NCI-H146 treated with DMSO at 0.1 percent for 48 hours (cell line): ENCODE data around the gene NTN3.
"Not testable (repeated sequence)": the region's sequence is repeated elsewhere in the genome, so short reads cannot be mapped to it uniquely, and the experiment has no call there.

Experiments used
- DNase-seq: peaks from one replicate; lab custom pipeline; 2025; ENCODE audit not compliant: unreplicated experiment; lab: John Stamatoyannopoulos, UW

NTN3 gene

DNA sequence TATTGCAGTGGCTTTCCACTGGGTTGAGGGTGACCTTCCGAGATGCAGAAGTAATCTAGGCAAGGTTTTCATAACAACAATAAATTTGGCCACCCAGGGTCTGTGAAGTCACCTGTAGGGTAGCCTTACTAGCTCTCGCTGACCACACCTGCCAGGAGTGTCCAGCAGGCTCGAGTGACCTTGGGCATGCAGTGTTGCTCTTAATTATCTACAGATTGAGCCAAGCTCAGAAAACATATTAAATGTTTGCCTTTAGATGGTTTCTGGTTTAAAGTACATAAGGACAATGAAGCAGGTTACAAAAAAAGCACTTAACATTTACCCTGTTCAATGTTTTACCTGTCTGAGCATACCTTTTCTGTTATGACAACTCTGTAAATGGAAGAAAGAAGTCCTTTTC is 5.6 kb downstream of the NTN3 start:
- no peak for DNase-seq

DNA sequence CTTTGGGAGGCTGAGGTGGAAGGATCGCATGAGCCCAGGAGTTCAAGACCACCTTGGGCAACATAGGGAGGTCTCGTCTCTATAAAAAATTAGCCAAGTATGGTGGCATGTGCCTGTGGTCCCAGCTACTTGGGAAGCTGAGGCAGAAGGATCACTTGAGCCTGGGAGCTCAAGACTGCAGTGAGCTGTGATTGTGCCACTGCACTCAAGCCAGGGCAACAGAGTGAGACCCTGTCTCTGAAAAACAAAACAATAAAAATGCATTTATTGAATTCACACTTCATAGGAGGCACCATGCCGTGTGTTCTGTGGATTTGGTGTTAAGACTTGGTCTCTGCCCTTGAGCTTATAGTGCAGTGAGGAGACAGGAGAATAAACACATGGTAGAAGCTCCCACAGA is 6.2 kb downstream of the NTN3 start:
- no peak for DNase-seq

DNA sequence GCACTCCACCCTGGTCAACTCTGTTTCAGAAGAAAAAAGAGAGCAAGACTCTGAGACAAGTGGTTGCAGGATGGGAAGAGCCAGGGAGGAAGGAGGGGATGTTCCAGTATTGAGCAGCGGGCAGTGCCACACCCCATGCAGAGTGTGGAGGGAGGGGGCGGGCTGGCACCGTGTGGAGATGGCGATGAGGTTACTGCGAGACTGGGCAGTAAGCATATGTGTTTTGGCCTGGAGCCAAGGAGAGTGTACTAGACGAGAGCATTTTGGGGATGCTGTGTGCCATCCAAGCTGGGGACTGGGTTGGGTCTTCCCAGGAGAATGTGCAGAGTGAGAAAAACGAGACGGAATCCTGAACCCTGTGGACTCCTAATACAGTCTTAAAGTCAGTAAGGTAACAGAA is 7.2 kb downstream of the NTN3 start:
- no peak for DNase-seq

DNA sequence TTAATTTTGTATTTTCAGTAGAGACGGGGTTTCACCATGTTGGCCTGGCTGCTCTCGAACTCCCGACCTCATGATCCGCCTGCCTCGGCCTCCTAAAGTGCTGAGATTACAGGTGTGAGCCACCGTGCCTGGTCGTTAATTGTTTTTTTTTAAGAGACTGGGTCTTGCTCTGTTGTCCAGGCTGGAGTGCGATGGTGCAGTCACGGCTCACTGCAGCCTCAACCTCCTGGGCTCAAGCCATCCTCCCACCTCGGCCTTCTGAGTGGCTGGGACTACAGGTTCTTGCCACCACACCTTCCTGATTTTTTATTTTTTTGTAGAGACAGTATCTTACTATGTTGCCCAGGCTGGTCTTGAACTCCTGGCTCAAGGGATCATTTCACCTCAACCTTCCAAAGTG is 8.9 kb downstream of the NTN3 start:
- DNase-seq, result not testable (repeated sequence)

DNA sequence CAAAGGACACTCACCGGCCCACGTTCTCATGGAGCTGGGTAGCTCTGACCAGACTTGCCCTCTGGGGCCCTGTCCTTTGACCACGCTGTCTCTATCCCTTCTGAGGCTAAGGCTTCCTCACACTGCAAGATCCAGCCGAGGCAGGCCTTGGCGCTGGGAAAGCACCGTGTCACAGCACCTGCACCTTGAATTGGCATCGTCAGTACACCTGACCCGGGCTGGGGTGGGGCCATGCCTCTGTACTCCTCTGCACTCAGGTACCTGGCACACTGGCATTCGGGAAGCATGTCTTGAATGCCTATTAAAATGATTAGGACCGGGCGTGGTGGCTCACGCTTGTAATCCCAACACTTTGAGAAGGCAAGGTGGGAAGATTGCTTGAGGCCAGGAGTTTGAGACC is 9.9 kb downstream of the NTN3 start:
- no peak for DNase-seq

DNA sequence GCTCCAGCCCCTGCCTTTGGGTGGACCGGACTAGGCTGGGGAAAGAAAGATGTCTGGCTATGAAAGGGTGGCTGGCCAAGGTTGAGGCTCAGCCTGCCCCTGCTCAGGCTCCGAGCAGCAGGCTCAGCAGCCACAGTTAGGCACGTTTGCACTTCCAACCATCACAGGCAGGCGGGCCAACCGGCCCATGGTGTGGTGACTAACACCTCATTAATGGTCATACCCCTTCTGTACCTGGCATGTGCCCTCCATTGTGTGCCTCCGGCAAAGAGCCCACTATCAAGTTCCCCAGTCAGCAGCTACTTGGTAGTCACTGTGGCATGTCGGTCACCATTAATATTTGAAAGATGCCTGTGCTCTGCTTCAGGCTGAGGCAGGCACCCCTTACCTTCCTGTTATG is 10.6 kb downstream of the NTN3 start:
- no peak for DNase-seq

DNA sequence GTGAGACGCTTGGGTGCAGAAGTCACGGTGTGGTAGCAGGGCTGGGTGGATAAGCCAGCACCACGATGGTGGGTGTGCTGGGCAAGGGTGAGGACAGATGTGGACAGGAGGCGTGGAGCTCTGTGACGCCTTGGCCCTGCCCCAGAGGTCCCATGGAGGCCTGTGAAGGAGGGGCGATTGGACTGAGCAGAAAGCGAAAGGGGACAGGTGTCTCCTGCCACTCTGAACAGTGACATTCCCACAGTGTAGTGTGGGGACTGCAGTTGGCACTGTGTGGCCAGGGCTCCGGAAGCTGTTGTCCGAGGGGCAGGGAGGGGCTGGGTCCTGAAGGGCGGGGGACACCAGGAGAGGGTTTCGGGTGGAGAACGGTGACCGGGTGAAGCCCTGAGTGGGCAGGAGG is 11.2 kb downstream of the NTN3 start:
- DNase-seq, result no peak

DNA sequence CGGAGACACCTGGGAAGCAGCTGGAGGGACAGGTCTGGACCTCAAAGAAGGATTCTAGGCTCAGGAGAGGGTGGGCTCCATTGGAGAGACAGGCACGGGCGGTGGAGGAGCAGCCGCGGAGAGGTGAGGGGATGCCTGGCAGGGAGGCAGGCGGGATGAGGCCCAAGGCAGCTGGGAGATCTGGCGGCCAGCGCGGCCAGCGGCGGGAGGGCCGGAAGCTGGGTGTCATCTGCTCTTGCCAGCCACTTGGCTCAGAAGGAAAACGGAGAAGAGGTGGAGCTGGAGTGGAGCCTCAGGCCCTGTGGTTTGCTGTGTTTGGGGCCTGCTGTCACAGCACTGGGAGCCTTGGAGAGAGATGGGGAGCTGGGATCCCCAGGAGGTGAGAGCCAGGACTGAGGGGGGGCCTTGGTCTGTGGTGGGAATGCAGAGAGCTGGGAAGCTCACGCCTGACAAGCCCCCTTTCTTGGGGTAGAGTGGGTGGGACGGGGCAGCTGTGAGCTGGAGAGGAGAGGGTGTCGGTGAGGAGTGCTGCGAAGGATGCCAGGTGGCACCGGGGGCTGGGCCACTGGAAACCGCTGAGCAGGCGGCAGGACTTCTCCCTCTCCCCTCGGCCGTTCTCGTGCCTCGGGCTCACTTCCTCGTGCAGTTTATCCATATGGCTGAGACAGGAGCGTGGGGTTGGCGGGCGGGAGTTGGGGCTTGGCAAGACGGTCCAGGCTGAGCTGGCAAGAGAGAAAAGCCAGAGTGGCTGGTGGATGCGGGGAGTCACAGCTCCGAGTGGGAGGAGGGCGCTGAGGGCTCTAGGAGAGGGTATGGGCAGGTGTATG is 11.8 kb downstream of the NTN3 start:
- DNase-seq, result no peak

DNA sequence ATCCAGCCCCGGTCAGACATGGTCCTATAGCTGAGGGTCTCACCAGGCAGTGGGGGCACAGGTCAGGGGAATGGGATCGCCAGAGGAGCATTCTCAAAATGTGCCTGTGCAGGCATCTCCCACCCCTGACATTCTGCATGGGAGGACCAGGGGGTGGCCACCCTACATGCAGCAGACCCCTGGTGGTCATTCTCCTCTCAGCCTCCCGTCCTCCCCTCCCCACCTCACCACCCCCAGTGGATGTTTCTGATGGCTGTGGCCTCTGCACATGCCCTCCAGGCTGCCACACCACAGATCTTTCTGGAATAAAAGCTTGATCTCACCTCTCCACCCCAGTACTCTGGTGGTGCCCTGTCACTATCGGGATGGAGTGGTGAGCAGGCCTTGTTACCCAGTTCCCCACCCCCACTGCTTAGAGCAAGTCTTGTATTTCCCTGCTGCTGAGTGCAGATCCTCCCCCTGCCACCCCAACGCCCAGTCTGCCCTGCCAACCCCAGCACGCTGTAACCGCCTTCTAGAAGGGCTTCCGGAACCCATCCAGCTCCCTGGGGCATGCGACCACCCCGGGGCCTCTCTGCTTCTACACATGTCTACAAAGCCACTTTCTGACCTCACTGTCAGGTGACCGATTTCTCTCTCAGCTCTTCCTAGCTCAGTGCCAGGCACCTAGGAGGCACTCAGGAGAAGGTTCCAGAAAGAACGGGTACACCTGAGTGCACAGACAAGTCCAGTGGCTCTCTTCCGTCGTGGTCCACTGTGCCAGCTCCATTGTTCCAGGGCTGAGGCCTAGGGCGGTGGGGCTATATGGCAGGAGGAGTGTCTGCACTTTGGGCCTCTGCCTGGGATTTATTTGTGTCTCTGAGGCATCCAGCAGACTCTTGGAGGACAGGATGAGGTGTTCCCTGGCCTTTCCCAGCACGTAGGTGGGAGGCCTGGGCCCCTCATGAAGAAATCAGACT is 13.1 kb downstream of the NTN3 start:
- DNase-seq, result no peak

DNA sequence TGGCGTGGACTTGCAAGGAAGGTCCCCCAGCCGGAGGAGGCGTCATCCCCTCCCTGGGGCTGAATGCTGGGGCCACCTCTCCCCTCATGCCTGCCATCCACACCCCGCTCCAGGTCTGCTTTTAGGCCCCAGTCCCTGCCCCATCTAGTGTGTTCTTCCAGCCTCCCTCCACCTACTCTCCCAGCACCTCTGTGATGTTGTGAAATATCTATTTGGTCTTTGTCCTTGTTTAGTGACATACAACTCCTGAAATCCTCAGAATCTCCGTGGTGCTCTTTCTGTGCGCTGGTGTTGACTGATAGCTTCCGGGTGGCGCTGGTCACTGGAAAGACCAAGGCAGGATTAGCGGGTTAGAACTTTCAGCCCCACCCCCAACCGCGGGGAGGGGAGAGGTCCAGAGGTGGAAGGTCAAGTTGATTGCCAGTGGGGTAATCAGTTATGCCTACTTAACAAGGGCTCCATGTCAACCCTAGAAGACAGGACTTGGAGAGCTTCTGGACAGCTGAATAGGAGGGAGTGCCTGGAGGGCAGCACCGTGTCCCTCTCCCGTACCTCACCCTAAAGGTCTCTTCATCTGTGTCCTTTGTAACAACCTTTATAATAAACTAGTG is 13.9 kb downstream of the NTN3 start:
- no peak for DNase-seq

DNA sequence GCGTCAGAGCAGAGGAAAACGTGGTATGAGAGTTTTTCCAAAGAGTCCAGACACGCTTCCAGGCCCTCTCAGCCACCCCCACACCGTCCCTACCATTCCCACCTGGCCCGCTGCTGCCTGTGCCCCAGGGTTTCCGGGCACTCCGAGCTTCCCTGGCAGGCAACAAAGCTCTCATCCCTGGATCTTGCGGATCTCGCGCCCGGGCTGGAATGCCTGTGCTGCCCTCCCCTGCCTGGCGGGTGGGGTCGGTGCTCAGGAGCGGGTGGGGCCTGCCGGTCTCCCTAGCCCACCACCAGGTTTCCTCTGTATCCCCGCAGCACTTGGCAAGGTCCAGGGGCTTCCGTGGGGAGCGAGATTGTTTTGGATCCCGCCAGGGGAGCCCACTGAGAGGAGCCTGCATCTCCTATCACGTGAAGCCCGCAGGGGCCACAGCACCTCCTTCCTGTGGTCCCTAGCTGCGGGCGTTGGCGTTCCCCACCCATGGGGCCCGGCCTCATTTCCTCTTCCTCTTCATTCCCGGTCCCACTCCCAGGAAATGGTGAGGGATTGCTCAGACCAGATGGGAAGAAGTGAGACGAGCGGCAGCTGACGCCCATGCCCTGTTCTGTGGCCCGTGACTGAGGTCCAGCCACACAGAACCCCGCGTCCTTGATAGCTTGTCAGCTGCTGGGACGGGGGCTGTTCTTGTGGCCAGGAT is 14.9 kb downstream of the NTN3 start:
- no peak for DNase-seq

DNA sequence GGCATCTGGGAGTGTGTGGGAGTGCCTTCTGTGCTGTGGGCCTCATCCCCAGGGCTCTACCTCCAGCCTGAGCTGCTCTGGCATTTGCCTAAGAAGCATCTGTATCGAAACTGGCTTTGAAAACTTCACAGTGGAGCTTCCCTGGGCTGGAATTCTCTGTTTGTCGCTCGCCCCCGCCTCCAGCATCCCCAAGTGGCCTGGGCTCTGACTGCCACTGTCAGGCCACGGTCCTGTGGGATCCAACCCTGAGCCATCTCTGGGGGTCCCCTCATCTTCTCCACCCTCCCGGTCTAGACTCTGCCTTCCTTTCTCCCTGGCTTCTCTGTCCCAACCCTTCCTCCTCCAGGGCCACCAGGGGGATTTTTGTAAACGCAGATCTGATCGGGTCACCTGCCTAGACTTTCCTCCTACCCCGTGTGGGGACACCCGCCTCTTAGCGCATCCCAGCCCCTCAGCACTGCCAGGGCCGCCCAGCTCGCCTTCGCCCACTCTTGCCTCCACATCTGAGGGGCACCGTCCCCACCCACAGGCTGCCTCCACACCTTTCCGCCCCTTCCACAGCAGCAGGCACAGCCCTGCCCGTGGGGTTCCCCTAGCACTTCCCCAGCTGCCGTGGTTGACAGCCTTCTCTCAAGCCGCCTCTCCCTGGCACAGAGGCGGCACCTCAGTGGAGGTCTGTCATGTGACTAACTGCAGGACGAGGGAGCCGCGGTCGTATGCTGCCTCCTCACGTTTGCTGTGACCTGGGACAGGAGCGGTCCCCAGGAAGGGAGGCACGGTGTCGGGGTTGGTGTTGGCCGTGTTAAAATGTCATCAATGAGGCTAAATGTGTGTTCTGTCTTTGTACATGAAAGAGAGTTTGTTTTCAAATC is 15.8 kb downstream of the NTN3 start:
- no peak for DNase-seq

DNA sequence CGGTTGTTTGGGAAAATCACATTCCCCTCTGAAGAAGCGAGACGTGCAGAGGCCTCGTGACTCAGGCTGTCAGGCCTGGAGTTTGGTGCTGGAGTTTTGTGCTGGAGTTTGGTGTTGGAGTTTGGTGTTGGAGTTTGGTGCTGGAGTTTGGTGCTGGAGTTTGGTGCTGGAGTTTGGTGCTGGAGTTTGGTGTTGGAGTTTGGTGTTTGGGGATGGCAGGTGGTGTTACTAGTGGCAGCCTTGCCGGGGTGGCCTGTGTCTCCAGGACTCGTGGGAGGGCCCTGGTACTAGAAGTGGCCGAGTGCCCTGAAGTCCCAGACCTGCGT is 16.4 kb downstream of the NTN3 start:
- DNase-seq, result no peak

DNA sequence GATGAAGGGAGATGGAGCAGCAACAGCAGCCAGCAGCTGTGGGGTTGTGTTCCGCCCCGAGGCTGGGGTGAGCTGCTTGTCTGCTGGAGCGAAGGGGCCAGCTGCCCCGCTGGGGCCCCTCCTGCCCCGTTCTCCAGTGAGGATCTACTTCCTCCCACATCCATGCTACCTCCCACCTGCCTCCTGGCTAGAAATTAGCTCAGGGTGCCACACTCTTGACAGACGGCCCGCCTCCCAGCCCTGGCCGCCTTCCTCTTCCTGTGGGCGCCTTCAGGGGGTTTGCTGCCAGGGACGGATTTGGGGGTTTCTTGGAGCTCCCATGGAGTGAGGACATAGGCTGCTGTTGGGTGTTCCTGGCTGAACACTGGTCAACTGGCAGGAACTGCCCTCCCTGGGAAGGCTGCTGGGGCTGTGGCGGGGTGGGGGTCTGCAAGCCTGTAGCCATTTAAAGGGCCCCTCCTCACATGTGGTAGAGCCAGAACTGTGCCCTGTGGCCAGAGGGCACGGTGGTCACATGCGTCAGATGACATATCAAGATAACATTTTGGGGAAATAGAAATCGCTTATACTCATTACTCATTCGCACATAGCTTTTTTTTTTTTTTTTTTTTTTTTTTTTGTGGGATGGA is 16.9 kb downstream of the NTN3 start:
- DNase-seq, result no peak

DNA sequence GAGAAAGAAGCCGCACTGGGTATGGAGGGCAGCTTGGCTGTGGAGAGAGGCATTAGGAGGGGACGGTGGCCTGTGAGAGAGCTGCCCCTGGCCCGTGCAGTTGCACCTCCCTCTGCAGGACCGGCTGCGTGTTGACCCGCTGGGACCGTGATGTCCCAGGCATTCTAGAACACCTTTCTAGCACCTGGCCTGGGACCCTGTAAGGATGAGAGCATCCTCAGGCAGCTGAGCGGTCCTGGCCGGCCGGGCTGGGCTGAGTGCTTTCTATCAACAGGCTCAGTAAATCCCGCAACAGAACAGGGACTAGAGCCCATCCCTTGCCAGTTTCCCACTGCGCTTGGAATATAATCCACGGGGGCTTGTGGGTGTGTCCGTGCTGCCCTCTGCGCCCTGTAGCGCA is 18.5 kb downstream of the NTN3 start:
- DNase-seq, result no peak

DNA sequence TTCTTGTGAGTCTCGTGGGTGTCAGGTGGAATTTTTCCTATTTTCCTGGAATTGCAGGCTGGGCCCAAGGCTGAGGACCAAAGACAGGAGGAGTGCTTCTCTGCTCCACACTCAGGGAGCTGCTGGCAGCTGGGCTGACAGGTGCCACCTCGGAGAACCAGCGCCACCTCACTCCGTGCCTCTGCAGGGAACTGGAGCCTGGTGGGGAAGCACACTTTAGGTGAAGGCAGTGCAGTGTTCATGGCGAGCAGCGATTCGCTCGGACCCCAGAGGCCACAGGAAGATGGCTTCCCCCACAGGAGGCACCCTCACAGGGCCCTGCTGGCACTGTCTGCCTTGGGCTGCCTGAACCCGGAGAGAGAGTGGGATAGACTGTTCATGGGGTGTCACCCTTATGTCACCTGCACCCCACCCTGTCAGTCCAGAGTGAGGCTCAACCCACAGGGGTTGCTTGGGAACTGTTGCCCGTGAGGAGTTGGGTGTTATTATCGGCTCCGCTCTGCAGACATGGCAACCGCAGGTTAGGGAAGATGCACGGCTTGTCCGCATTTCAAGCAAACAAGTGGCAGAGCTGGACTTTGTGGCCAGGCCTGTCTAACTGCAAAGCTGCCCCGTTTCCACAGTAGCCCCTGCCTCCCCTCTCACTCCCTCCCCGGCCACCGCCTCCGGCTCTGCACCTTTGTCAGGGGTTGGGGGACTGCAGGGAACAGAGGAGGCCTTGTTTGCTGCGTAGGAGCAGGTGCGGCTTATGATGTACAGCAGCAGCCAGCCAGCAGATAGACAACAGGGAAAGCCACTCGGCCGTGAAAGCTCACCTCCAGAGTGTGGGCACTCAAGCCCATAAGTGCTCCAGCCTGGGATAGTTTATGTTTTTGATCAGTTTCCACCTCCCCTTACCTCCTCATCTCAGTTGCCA is 19.4 kb downstream of the NTN3 start:
- no peak for DNase-seq

DNA sequence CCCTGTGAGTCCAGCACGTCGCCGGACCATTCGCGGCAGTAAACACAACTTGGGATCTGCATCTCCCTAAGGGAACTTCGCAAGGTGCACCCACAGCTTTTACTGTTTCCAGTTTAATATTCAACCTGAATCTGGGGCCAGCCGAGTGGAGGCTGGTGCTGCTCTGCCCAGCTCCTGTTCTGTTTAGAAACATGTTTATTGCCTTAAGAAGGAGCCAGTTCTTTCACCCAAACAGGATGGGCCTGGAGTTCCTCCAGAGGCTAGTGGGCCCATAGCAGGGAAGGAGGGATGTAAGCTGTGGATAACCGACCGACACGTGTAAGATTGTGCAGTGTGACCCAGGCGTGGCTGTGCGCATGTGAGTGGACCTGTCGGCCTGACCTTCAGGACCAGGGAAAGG is 21.2 kb downstream of the NTN3 start:
- DNase-seq, result no peak

DNA sequence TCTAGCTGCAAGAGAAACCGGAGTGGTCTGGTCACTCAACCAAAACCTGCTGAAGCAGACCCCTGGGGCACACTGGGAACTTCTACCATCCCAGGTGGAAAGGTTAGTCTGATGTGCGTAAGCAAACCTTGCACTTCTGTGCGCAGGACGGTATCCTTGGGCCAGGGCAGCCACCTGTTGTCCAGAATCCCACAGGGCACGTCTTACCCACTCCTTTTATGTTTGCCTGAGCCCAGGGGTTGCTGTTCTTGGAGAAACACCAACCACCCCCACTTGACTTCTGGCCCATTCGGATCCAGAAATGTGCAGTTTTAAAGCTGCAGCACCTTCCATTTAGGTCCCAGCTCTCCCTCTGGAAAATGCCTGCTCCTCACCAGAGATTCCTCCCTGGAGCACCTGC is 22.5 kb downstream of the NTN3 start:
- no peak for DNase-seq

DNA sequence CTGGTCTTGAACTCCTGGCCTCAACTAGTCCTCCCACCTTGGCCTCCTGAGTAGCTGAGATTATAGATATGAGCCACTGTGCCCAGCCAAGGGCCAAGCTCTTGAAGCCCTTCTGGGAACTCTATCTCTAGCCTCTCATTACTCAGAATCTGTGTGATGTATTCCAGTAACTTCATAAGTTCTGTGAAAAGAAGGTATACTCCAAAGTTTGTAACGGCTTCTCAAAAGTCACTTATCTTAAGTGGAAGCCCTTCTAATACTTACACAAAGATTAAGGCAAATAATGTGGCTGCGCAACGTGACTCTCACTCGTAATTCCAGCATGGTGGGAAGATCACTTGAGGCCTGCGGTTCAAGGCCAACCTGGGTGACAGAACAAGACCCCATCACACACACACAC is 23.5 kb downstream of the NTN3 start:
- no peak for DNase-seq
